SU-DHL-6 (cell line): ENCODE results near the gene CCP110.

Source experiments
- H2AFZ ChIP-seq: fragments of 200-600 bp; sonication (generic); 2 replicates; pipeline ENCODE4 v1.6.1; 2014; ENCODE audit warnings: low read depth, mild to moderate bottlenecking, moderate library complexity, mixed read lengths, antibody characterized with exemption, low read length; ENCODE audit not compliant: severe bottlenecking
- H3F3A ChIP-seq: fragments of 200-600 bp; shearing (Covaris generic); 2 replicates; pipeline ENCODE4 v1.6.0; 2016; ENCODE audit warnings: antibody characterized with exemption, mild to moderate bottlenecking; ENCODE audit not compliant: insufficient read depth
- H3K27ac ChIP-seq: fragments of 200-600 bp; sonication (generic); 2 replicates; pipeline ENCODE4 v1.5.1; 2016; ENCODE audit warnings: low read depth, mild to moderate bottlenecking, low read length, moderate library complexity, mixed read lengths
- H3K27me3 ChIP-seq: fragments of 200-600 bp; sonication (generic), shearing (Covaris generic); 2 replicates; pipeline ENCODE4 v1.6.0; 2014; ENCODE audit warnings: mild to moderate bottlenecking, low read length
- H3K36me3 ChIP-seq: fragments of 200-600 bp; sonication (generic); 2 replicates; pipeline ENCODE4 v1.6.1; 2014; ENCODE audit warnings: mild to moderate bottlenecking, low read length, mixed read lengths
- H3K4me2 ChIP-seq: fragments of 300-600, 200-600 bp; shearing (Covaris generic), sonication (generic); 2 replicates; pipeline ENCODE4 v1.6.0; 2014; ENCODE audit warnings: low read length, low read depth, mild to moderate bottlenecking; ENCODE audit not compliant: poor library complexity, severe bottlenecking
- H3K4me3 ChIP-seq: fragments of 200-600 bp; sonication (generic); 2 replicates; pipeline ENCODE4 v1.5.1; 2014; ENCODE audit warnings: antibody characterized with exemption, low read length, mild to moderate bottlenecking, mixed read lengths; ENCODE audit not compliant: insufficient read depth, poor library complexity, severe bottlenecking
- H3K79me2 ChIP-seq: fragments of 200-600 bp; sonication (generic); 2 replicates; pipeline ENCODE4 v1.6.1; 2014; ENCODE audit warnings: mild to moderate bottlenecking, low read length, moderate library complexity; ENCODE audit not compliant: insufficient read depth
- H3K9ac ChIP-seq: fragments of 200-600 bp; sonication (generic); 2 replicates; pipeline ENCODE4 v1.7.0; 2014; ENCODE audit warnings: mild to moderate bottlenecking, low read length
- H3K9me2 ChIP-seq: fragments of 200-600 bp; sonication (generic); replicated peaks from 2 replicates; pipeline ENCODE4 v1.6.1; 2014; ENCODE audit warnings: low read length; ENCODE audit not compliant: insufficient read depth
- H3K9me3 ChIP-seq: fragments of 200-600 bp; sonication (generic); 2 replicates; pipeline ENCODE4 v1.6.1; 2014; ENCODE audit warnings: low read length, mixed read lengths; ENCODE audit not compliant: insufficient read depth
- H4K20me1 ChIP-seq: fragments of 200-600 bp; sonication (generic); 2 replicates; pipeline ENCODE4 v1.6.1; 2014; ENCODE audit warnings: low read depth, mild to moderate bottlenecking, antibody characterized with exemption, low read length, moderate library complexity, mixed read lengths
- EZH2phosphoT487 ChIP-seq: fragments of 200-600 bp; sonication (generic), shearing (Covaris generic); conservative IDR thresholded peaks from 2 replicates; pipeline ENCODE4 v1.6.1; 2018; ENCODE audit warnings: mild to moderate bottlenecking, antibody characterized with exemption, low read length, moderate library complexity, mixed read lengths
- TF ChIP-seq, protein P1 (sequence below): fragments of 200-600 bp; sonication (generic); IDR thresholded peaks from one replicate; pipeline ENCODE4 v1.5.1; 2017; ENCODE audit warnings: antibody characterized with exemption, mild to moderate bottlenecking, low read length, moderate library complexity; ENCODE audit not compliant: insufficient read depth, poor library complexity, severe bottlenecking

CCP110 gene

DNA sequence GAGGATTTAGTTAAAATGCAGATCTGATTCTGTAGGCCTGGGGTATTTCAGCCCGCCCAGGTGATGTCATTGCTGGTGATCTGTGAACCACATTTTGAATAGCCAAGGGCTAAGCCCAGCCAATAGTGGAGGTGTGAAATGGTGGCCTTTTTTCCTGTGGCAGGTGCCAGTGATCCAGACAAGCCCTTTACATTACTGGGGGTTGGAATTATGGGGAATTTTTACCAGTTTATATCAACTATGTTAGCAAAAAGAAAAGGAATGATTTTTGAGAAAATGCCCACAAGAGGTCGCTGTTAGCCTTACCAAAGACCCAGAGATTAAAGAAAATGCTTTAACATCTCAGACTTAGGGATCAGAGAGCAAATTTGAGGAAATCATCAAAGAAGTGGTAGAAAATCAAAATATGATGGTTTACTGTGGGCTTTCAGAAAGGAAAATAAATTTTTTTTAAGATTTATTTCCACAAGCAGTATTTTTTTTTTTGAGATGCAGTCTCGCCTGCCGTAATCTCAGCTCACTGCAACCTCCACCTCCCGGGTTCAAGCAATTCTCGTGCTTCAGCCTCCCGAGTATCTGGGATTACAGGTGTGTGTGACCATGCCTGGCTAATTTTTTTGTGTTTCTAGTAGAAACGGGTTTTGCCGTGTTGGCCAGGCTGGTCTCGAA lies 35.6 kb downstream of the CCP110 start:
- no peaks in the 10 kb centered on the region for H3F3A ChIP-seq
- H3K4me2 ChIP-seq: no peak overlapping the region
- H3K27ac ChIP-seq: no peak overlapping the region
- no peak overlapping the region for H3K4me3 ChIP-seq
- H3K27me3 ChIP-seq: no peaks in the 10 kb centered on the region
- no peaks in the 10 kb centered on the region for H4K20me1 ChIP-seq
- no peaks in the 10 kb centered on the region for H3K9me2 ChIP-seq
- no peaks in the 10 kb centered on the region for H3K9me3 ChIP-seq
- no peaks in the 10 kb centered on the region for H3K79me2 ChIP-seq
- no peaks in the 10 kb centered on the region for H3K36me3 ChIP-seq
- no peak overlapping the region for H3K9ac ChIP-seq
- H2AFZ ChIP-seq: no peak overlapping the region
- TF ChIP-seq, protein P1, sequence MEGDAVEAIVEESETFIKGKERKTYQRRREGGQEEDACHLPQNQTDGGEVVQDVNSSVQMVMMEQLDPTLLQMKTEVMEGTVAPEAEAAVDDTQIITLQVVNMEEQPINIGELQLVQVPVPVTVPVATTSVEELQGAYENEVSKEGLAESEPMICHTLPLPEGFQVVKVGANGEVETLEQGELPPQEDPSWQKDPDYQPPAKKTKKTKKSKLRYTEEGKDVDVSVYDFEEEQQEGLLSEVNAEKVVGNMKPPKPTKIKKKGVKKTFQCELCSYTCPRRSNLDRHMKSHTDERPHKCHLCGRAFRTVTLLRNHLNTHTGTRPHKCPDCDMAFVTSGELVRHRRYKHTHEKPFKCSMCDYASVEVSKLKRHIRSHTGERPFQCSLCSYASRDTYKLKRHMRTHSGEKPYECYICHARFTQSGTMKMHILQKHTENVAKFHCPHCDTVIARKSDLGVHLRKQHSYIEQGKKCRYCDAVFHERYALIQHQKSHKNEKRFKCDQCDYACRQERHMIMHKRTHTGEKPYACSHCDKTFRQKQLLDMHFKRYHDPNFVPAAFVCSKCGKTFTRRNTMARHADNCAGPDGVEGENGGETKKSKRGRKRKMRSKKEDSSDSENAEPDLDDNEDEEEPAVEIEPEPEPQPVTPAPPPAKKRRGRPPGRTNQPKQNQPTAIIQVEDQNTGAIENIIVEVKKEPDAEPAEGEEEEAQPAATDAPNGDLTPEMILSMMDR: peak; percentile 62
- TF ChIP-seq EZH2phosphoT487: no peak

GRCh38 chr16:19560078-19560477 lies 36.3 kb downstream of the CCP110 start:
- H3K36me3 ChIP-seq: no peaks in the 10 kb centered on the region

DNA sequence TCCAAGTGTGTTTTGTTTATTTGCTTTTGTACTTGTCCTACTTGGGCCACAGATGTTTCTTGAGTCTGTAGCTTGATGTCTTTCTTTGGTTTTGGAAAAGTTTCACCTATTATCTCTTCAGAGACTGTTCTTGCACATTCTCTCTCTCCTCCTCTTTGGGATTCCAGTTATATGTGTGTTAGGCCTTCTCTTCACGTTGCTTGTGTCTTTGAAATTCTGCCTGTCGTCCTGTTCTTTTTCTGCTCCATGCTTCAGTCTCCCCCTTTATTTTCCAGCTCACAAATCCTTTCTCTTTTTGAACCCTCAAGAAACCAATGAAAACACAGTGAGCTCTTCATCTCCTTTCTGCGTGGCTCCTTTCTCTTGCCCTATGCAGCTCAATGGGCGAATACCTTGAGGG lies 39.6 kb downstream of the CCP110 start:
- H3F3A ChIP-seq: no peaks in the 10 kb centered on the region
- no peak overlapping the region for H2AFZ ChIP-seq
- TF ChIP-seq EZH2phosphoT487: no peak
- TF ChIP-seq, protein P1: no peak
- H3K9me2 ChIP-seq: no peaks in the 10 kb centered on the region
- no peak overlapping the region for H3K4me3 ChIP-seq
- H3K36me3 ChIP-seq: no peaks in the 10 kb centered on the region
- no peaks in the 10 kb centered on the region for H3K27me3 ChIP-seq
- no peaks in the 10 kb centered on the region for H3K79me2 ChIP-seq
- no peaks in the 10 kb centered on the region for H4K20me1 ChIP-seq
- H3K27ac ChIP-seq: no peak overlapping the region
- H3K9ac ChIP-seq: no peak overlapping the region
- H3K4me2 ChIP-seq: no peak overlapping the region
- H3K9me3 ChIP-seq: no peaks in the 10 kb centered on the region

More at GRCh38 chr16:19560078-19560477, 36.3 kb downstream of the CCP110 start:
- no peaks in the 10 kb centered on the region for H3K27me3 ChIP-seq
- no peak overlapping the region for H3K9ac ChIP-seq
- H4K20me1 ChIP-seq: no peaks in the 10 kb centered on the region
- no peak overlapping the region for H3K4me2 ChIP-seq
- H2AFZ ChIP-seq: no peak overlapping the region
- no peaks in the 10 kb centered on the region for H3F3A ChIP-seq
- no peak overlapping the region for H3K4me3 ChIP-seq
- no peaks in the 10 kb centered on the region for H3K79me2 ChIP-seq
- H3K9me2 ChIP-seq: no peaks in the 10 kb centered on the region
- no peak for TF ChIP-seq EZH2phosphoT487
- TF ChIP-seq, protein P1: no peak
- no peaks in the 10 kb centered on the region for H3K9me3 ChIP-seq
- H3K27ac ChIP-seq: no peak overlapping the region

DNA sequence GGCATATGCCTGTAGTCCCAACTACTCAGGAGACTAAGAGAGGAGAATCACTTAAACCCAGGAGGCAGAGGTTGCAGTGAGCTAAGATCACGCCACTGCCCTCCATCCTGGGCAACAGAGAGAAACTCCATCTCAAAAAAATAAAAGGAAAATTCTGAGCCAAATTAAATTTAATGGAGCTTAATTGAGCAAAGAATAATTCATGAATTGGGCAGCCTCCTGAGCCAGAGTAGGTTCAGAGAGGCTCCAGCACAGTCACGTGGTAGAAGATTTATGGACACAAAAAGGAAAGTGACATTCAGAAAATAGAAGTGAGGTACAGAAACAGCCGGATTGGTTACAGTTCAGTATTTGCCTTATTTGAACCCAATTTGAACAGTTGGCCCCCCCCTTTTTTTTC lies 42.6 kb downstream of the CCP110 start:
- H3K79me2 ChIP-seq: no peaks in the 10 kb centered on the region
- no peaks in the 10 kb centered on the region for H4K20me1 ChIP-seq
- H3K36me3 ChIP-seq: no peaks in the 10 kb centered on the region
- no peaks in the 10 kb centered on the region for H3K9me3 ChIP-seq
- H3K9ac ChIP-seq: no peak overlapping the region
- no peak for TF ChIP-seq EZH2phosphoT487
- TF ChIP-seq, protein P1: no peak
- H3K9me2 ChIP-seq: no peaks in the 10 kb centered on the region
- no peak overlapping the region for H3K27ac ChIP-seq
- no peak overlapping the region for H3K4me2 ChIP-seq
- H2AFZ ChIP-seq: no peak overlapping the region
- no peaks in the 10 kb centered on the region for H3K27me3 ChIP-seq
- no peaks in the 10 kb centered on the region for H3F3A ChIP-seq
- H3K4me3 ChIP-seq: no peak overlapping the region
